SK-N-SH (cell line): ENCODE results near the gene ARTN.

Source experiments
- ELF1 ChIP-seq: IDR thresholded peaks from 2 replicates; pipeline ENCODE4 v1.4.0; 2012
- TAF1 ChIP-seq: IDR thresholded peaks from 2 replicates; pipeline ENCODE4 v1.6.1; 2012; ENCODE audit warnings: low read depth, mild to moderate bottlenecking, low read length, moderate library complexity, borderline replicate concordance

GRCh38 chr1:43969416-43969745, 35.8 kb downstream of the ARTN start:
- TF ChIP-seq ELF1 (no peak), TAF1 (no peak)
